ENCODE results near the gene STPG4.

- TF ChIP-seq CTCF (IDR thresholded peaks at IDR 0.05) (no peak), POLR2A (IDR thresholded peaks at IDR 0.05) (no peak)
Measured at GRCh38 chr2:47195148-47195547, 40.0 kb upstream of the STPG4 start.

Measured in sigmoid colon (tissue), 3 donors.